ENCODE measurements around the gene CDK2AP2. TPM values are rescaled to one million over a fixed set of nuclear protein-coding genes. Genes with fewer than 3 reads are reported as not detected.
A peak's percentile ranks its signal among the peaks of the same experiment; 100 is the strongest.

Gene CDK2AP2
- total and polyA plus RNA-seq, 9 of the 15 experiments (the other 6 are each of a cell fraction or from before 2014, with no cell fraction given), result 4.4 to 47.4 (median 21.7) TPM

GRCh38 chr11:67468759-67469507 lies 39.0 kb downstream of the CDK2AP2 start, which contains the start of gene TMEM134 (continued):
- TF ChIP-seq ETS1 (conservative IDR thresholded peaks at IDR 0.05; ENCODE audit: control insufficient read depth, low read depth, low read length), result peak; percentile 78
- TF ChIP-seq ZMIZ1 (IDR thresholded peaks at IDR 0.05; ENCODE audit: low read depth in 2 of 2, low read length in 2 of 2), result peak; percentile 24 to 91; a peak in 2 of 4 replicates
- peak; percentile 87; the same call in 1 of the 2 replicates for TF ChIP-seq PHF8 (IDR thresholded peaks at IDR 0.05; ENCODE audit: borderline replicate concordance, low read length)
- no peak for TF ChIP-seq SRSF1 (IDR thresholded peaks at IDR 0.05; ENCODE audit: low read depth, low read length)
- TF ChIP-seq TAF1 (IDR thresholded peaks at IDR 0.05; ENCODE audit: control insufficient read depth, extremely low read depth, insufficient read depth, low read length, severe bottlenecking), result peak; percentile 77
- TF ChIP-seq NR1H2 (CRISPR knock-in tag; IDR thresholded peaks at IDR 0.05), result 0 out of 2 replicates have a peak, but pooled peaks have one; percentile 3
- TF ChIP-seq SMARCB1 (IDR thresholded peaks at IDR 0.05; ENCODE audit: insufficient read length, low read depth), result no peak
- 0 out of 2 replicates have a peak, but pooled peaks have one; percentile 80 for TF ChIP-seq GATAD2A (IDR thresholded peaks at IDR 0.05)
- peak; percentile 45; the same call in 1 of the 2 replicates for TF ChIP-seq JUND (IDR thresholded peaks at IDR 0.05; ENCODE audit: borderline replicate concordance, low read depth, low read length)
- peak; percentile 56; the same call in 1 of the 3 replicates for TF ChIP-seq JUND (tag; IDR thresholded peaks at IDR 0.05; ENCODE audit: borderline replicate concordance, low read depth, low read length)
- 0 out of 2 replicates have a peak, but pooled peaks have one; percentile 7 for TF ChIP-seq TEAD4 (IDR thresholded peaks at IDR 0.05; ENCODE audit: low read length)
- TF ChIP-seq TEAD4 (CRISPR knock-in tag; IDR thresholded peaks at IDR 0.05; ENCODE audit: borderline replicate concordance), result no peak
- TF ChIP-seq ZFX (CRISPR knock-in tag; IDR thresholded peaks at IDR 0.05), result peak; percentile 60; the same call in 1 of the 2 replicates
- TF ChIP-seq UBTF (IDR thresholded peaks at IDR 0.05; ENCODE audit: borderline replicate concordance in 1 of 2, low read depth in 2 of 2, low read length in 2 of 2), result 0 out of 4 replicates have a peak, but pooled peaks of 1 of the 2 experiments have one; percentile 37
- no peak for TF ChIP-seq ZSCAN32 (CRISPR knock-in tag; IDR thresholded peaks at IDR 0.05)
- TF ChIP-seq PML (IDR thresholded peaks at IDR 0.05; ENCODE audit: low read length), result peak; percentile 73; the same call in 1 of the 2 replicates
- TF ChIP-seq DEAF1 (CRISPR knock-in tag; IDR thresholded peaks at IDR 0.05), result peak; percentile 32; the same call in 1 of the 2 replicates
